Ishikawa (cell line): Measurements from ENCODE around the gene MCF2L.

ENCODE experiments used
- CEBPB ChIP-seq: IDR thresholded peaks from 2 replicates; pipeline ENCODE4 v1.6.1; 2012
- CREB1 ChIP-seq: IDR thresholded peaks from 2 replicates; pipeline ENCODE4 v1.6.1; 2012; ENCODE audit warnings: low read depth
- EGR1 ChIP-seq: IDR thresholded peaks from 2 replicates; pipeline ENCODE4 v1.6.1; 2012
- EP300 ChIP-seq: IDR thresholded peaks from 2 replicates; pipeline ENCODE4 v1.6.1; 2012; ENCODE audit warnings: borderline replicate concordance
- FOXM1 ChIP-seq: IDR thresholded peaks from 2 replicates; pipeline ENCODE4 v1.6.1; 2012; ENCODE audit warnings: low read depth, borderline replicate concordance
- NFIC ChIP-seq: IDR thresholded peaks from 2 replicates; pipeline ENCODE4 v1.6.1; 2012
- RAD21 ChIP-seq: IDR thresholded peaks from 2 replicates; pipeline ENCODE4 v1.6.1; 2012; ENCODE audit warnings: low read depth
- TAF1 ChIP-seq: IDR thresholded peaks from 2 replicates; pipeline ENCODE4 v1.6.1; 2012; ENCODE audit warnings: low read depth, mild to moderate bottlenecking
- TCF12 ChIP-seq: IDR thresholded peaks from 2 replicates; pipeline ENCODE4 v1.6.1; 2012; ENCODE audit warnings: low read depth
- TEAD4 ChIP-seq: IDR thresholded peaks from 2 replicates; pipeline ENCODE4 v1.6.1; 2012
- YY1 ChIP-seq: IDR thresholded peaks from 2 replicates; pipeline ENCODE4 v1.6.1; 2012; ENCODE audit warnings: low read depth
- ZBTB7A ChIP-seq: IDR thresholded peaks from 2 replicates; pipeline ENCODE4 v1.6.1; 2012; ENCODE audit warnings: low read depth
- TF ChIP-seq, protein P1 (sequence below): IDR thresholded peaks from 2 replicates; pipeline ENCODE4 v1.6.1; 2012; ENCODE audit warnings: low read depth, mild to moderate bottlenecking
- TF ChIP-seq, protein P2 (sequence below): IDR thresholded peaks from 2 replicates; pipeline ENCODE4 v1.6.1; 2012
- TF ChIP-seq, protein P3 (sequence below): IDR thresholded peaks from 2 replicates; pipeline ENCODE4 v1.6.1; 2012

MCF2L gene

DNA sequence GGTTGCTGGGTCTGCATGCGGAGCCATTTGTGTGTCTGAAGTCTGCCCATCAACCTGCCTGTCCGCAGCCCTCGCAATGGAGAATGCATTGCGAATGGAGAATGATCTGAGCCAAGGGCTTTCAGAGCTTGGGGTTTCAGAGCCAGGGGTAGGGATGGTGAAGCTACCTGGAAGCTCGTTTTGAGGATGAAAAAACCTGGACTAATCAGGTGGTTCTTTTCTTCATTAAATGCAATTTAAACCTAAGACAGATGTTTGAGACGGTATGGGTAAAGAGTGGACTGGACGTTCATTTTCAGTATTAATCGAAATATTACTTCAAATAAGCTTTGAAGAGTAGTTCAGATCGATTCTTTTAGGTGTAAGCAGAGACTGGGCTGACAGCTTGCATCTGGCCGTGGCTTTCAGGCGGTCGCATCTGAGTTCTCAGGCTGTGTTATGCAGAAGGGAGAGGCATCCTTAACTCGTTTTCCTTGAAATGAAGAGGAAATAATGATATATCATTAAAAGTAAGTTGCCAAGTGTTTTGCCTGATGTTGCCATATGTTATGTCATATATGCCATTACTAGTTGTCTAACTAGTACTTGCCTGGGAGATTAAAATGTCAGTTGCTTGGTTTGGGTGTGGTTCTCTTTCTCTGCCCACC, 801 bp downstream of the MCF2L start:
- TF ChIP-seq, protein P1, sequence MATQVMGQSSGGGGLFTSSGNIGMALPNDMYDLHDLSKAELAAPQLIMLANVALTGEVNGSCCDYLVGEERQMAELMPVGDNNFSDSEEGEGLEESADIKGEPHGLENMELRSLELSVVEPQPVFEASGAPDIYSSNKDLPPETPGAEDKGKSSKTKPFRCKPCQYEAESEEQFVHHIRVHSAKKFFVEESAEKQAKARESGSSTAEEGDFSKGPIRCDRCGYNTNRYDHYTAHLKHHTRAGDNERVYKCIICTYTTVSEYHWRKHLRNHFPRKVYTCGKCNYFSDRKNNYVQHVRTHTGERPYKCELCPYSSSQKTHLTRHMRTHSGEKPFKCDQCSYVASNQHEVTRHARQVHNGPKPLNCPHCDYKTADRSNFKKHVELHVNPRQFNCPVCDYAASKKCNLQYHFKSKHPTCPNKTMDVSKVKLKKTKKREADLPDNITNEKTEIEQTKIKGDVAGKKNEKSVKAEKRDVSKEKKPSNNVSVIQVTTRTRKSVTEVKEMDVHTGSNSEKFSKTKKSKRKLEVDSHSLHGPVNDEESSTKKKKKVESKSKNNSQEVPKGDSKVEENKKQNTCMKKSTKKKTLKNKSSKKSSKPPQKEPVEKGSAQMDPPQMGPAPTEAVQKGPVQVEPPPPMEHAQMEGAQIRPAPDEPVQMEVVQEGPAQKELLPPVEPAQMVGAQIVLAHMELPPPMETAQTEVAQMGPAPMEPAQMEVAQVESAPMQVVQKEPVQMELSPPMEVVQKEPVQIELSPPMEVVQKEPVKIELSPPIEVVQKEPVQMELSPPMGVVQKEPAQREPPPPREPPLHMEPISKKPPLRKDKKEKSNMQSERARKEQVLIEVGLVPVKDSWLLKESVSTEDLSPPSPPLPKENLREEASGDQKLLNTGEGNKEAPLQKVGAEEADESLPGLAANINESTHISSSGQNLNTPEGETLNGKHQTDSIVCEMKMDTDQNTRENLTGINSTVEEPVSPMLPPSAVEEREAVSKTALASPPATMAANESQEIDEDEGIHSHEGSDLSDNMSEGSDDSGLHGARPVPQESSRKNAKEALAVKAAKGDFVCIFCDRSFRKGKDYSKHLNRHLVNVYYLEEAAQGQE: no peak
- no peak for TF ChIP-seq CREB1
- TF ChIP-seq EGR1: no peak
- no peak for TF ChIP-seq TAF1
- no peak for TF ChIP-seq RAD21
- TF ChIP-seq CEBPB: no peak
- TF ChIP-seq EP300: no peak
- TF ChIP-seq, protein P2, sequence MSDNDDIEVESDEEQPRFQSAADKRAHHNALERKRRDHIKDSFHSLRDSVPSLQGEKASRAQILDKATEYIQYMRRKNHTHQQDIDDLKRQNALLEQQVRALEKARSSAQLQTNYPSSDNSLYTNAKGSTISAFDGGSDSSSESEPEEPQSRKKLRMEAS: no peak
- no peak for TF ChIP-seq TEAD4
- no peak for TF ChIP-seq NFIC
- TF ChIP-seq FOXM1: no peak
- TF ChIP-seq ZBTB7A: no peak

DNA sequence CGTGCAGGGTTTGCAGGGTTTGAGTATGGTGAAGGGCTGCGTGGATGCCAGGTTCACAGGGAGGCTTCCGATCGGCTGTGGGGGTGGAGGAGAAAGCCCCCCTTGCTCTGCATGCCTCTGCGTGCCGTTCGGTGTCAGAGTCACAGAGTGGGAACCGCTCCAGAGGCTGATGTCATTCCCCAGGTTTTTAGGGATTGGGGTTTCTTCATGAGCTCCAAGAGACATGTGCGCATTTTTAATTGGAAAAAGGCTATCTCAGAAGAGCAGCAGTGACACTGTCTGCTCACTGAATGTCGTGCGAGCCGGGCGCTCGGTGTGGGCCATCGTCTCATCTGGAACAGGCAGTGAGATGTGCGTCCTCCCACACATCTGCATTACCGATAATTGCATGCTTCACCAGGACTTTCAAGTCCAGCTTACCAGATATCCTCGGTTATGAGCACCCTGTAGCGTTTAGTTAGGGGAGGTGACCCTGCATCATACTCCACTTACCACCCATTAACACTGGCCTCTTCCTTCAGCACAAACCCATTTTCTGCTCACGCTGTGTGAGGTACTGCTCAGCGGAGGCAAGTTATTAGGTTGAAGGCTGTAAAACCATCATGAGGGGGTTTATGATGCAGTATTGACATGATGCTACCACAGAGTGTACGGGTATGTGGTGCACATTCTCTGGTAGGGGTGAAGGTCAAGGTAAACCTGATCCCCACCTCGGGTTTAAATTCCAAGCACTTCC, 1.7 kb downstream of the MCF2L start:
- TF ChIP-seq, protein P1: no peak
- TF ChIP-seq NFIC (no peak), FOXM1 (no peak), EGR1 (no peak), TEAD4 (no peak)
- TF ChIP-seq, protein P3, sequence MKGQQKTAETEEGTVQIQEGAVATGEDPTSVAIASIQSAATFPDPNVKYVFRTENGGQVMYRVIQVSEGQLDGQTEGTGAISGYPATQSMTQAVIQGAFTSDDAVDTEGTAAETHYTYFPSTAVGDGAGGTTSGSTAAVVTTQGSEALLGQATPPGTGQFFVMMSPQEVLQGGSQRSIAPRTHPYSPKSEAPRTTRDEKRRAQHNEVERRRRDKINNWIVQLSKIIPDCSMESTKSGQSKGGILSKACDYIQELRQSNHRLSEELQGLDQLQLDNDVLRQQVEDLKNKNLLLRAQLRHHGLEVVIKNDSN: no peak

DNA sequence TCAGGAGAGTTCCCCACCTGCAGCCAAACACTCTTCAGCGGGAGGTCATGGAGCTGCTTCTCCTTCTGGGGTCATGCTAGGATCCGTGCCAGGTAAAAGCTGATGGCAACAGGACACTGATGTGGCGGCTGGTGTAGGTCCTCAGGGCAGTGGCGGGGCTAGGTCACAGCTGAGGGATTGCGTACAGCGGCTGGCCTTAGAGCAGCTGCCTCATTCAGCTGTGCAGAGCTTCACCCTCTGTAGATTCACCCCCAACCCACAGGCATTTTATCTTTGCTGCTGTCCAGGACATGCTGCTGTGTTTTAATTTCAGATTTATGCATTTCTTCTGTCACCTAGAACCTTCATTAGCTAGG, 2.3 kb downstream of the MCF2L start:
- no peak for TF ChIP-seq TEAD4
- no peak for TF ChIP-seq TAF1
- no peak for TF ChIP-seq YY1
- TF ChIP-seq NFIC: no peak
- no peak for TF ChIP-seq EP300
- no peak for TF ChIP-seq CEBPB

DNA sequence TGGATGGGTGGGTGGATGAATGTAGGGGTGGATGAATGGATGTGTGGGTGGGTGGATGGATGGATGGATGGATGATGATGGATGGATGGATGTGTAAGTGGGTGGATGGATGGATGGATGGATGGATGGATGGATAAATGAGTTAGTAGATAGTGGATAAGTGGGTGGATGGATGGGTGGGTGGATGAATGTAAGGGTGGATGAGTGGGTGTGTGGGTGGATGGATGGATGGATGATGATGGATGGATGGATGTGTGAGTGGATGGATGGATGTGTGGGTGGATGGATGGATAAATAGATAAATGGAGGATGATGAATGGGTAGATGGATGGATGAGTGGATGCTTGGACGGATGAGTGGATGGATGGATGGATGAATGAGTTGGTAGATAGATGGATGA, 3.2 kb downstream of the MCF2L start:
- TF ChIP-seq RAD21: no peak
- TF ChIP-seq, protein P3: no peak
- TF ChIP-seq, protein P2: no peak
- no peak for TF ChIP-seq YY1
- no peak for TF ChIP-seq ZBTB7A
- no peak for TF ChIP-seq FOXM1
- TF ChIP-seq TCF12: no peak
- TF ChIP-seq EGR1: no peak

DNA sequence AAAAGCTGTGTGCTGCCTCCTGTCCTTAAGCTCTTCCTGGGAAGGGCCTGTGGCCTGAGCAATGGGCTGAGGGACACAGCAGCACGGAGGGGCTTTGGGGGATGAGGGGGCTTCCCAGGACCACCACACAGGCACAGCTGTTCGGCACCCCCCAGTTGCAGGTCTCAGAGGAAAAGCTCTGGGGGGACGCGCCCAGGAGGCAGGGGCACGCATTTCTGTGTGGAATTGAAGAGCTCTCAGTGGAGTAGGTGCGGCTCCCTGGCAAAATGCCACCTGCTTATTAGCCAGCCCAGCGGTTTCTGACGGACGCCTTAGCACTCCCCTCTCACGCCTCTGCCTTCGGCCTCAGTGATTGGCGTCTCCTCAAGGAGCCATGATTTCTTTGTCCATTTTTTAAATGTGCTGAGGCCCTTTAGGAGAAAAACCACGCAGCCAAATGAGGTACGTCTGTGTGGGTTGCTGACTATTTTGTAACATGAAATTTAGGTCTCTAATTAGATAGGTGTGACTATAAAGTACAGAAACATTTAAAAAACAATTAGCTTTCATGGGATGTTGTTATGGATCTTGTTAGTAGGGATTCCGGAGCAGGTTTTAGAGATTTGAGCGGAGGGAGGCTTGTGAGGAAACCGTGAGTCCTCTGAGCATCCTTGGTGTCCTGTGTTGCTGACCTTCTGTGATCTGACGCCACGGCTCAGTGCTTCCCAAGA, 4.0 kb downstream of the MCF2L start:
- TF ChIP-seq YY1: no peak
- TF ChIP-seq TCF12: no peak
- no peak for TF ChIP-seq ZBTB7A
- no peak for TF ChIP-seq TAF1
- TF ChIP-seq, protein P1: no peak
- TF ChIP-seq NFIC: peak; percentile 60
